GM19043 (cell line): Measurements from ENCODE around the gene TTC28.
"Not testable (repeated sequence)": the region's sequence is repeated elsewhere in the genome, so short reads cannot be mapped to it uniquely, and the experiment has no call there.

Source experiments
- ATAC-seq: cut with Tn5 transposase; IDR thresholded peaks from one replicate; pipeline ENCODE4 v1.9.1; 2021; ENCODE audit warnings: low read depth; ENCODE audit not compliant: unreplicated experiment

Gene TTC28

DNA sequence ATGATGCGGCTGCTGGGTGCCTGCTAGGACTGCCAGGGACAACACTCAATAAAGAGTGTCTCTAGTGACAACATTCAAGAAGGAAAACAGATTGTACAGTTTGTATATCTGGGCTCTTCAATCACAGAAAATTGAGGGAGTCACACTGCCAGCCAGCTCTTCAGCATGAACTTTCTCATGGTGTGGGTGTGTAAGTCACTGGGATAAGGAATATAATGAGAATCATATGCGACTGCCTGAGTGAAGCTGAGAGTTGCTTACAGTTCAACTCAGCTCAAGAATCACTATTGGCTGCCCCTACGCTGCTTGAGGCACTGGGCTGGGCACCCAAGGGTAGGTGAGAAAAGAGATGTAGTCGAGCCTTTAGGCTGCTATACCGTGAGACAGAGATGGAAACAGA, 432.5 kb downstream of the TTC28 start:
- no peak for ATAC-seq

DNA sequence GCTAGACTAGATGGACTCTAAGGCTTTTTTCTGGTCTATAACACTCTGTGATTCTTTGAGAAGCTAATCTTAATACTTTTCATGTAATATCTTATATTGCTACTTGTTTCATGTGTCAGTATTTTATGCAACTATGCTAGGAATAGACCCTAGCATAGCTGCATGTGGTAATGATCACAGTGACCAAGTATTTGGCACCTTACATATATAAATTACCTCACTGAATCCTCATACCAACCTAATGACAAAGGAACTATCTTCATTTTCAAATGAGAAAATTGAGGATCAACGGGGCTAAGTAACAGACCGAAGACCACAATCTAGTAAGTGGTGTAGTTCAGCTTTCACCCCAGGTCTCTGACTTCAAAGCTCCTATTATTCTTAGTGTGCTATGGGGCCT, 433.2 kb downstream of the TTC28 start:
- no peak for ATAC-seq

DNA sequence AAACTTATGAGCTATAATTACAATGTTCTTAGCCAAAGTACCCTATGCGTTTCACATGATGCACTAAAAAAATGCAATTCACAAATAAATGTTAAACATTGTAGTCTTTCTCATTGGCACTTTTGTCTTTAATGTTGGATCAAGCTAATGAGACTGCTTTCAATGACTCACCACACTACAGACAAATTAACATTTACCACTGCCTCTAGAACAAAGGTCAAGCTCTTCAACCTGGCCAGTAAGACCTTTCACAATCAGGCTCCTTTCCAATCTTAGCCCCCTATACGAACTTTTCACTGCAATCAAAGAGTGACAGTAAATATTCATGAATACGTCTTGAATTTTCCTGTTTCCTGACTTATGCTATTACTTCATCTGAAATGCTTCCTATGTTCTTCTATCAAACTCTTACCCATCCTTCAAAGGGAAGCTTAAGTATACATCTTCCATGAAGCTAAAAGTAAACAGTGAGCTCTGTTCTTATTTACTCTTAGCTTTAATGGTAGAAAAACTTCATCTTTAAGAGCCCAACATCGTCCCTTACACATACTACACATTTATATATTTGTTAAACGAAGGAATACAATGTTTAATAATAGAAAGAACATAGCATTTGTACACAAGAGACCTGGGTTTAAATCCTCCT, 433.9 kb downstream of the TTC28 start:
- ATAC-seq, result no peak

DNA sequence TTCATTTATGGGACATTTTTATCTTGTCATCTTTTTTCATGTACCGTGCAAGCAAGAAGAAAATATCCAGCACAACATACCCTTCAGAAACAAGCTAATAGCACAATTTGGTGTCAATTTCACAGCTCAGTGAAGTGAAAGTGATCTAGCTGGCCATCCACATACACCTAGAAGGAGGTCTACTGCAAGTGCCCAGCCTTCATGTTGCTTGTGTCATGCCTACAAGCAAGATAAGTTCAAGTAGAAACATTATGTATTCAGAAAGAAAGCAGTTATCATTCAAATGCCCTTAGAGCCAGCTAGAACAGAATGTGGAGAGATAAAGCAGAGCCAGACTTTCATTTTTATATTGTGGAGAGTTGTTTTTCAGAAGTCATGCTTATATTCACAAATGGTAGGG, 434.9 kb downstream of the TTC28 start:
- no peak for ATAC-seq

DNA sequence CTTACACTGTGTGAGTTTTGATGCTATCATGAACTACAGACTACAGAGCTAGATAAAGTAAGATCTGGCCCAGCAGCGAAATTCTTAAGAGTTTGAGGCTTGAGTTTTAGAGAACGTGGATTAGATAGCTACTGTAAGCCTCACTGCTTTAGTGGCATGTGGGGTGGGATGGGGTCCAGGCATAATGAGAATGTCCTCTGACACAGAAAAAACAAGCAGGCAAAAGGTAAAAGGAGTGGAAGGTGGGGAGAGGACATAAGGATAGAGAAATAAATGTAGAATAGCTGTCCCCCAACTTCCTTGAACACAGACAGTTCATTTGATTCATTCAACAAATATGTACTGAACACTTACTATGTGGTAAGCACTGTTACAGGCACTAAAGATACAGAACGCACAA, 436.1 kb downstream of the TTC28 start:
- no peak for ATAC-seq

DNA sequence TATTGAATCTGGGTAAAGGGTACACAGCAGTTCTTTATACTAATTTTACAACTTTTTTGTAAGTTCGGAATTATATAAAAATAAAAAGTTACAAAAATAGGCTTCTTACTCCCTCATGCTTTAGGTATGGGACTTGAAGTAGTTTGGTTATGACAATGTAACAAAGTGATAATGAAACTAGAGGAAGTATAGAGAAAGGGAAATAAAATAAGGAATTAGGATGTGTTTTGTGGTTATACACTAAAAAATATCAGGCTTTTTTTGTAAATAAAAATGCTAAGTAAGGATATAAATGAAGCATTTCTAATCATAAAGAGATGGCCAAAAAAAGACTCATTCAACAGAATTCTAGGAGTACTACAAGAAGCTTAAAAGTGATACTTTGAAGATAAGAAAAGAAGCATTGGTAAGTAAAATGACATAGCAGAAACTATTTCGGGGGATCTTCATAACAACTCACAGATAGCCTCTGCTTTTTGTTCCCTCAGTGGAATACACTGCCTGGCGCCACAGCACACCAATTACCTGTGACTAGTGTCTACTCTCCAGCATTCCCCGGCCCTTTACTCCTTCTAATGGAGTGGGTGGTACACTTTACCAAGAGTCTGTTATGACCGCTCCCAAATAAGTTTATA, 437.9 kb downstream of the TTC28 start:
- no peak for ATAC-seq

DNA sequence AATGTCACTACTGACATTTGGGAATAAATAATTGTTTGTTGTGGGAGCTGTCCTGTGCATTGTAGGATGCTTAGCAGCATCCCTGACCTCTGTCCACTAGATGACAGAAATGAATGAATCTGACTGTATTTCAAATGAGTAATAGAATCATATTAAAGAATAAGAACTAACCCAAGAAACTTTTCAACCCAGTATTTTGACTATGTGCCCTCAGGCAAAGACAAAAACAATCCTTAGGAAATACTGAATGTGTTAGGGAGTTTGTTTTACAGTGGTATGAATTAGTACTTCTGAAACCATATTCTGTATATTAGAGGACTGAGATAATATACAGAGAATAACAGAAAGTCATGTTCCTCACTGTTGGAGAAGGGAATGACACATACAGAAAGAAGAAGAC, 439.7 kb downstream of the TTC28 start:
- no peak for ATAC-seq

DNA sequence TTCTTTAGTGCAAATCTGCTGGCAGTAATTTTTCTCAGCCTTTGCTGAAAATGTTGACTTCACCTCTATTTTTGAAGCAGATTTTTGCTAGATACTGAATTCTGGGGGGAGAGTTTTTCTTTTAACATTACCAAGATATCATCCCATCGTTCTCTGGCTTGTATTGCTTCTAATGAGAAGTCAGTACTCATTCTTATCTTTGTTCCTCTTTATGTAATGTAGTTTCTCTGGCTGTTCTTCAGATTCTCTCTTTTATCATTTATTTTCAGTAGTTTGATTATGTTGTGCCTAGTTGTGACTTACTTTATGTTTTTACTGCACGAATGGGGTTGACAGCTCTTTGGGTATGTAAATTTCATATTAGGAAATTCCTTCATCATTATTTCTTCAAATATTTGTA, 441.9 kb downstream of the TTC28 start:
- ATAC-seq, result no peak

DNA sequence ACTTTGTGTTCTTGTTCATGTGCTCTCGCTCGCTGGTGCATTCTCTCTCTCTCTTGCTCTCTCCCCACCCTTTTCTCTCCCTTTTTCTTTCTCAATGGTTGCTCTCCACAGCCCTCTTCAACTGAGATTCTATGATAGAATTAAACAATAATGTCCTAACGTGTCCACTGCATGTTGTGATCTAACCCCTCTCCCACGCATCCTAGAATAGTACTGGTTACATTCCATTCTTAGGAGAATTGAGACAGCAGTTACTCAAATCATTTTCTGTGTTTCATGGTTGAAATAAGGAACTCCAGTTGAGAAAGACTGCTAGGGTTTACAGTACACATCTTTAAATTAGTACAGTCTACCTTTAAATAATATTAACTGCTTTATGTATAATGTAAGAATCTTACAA, 442.5 kb downstream of the TTC28 start:
- no peak for ATAC-seq

DNA sequence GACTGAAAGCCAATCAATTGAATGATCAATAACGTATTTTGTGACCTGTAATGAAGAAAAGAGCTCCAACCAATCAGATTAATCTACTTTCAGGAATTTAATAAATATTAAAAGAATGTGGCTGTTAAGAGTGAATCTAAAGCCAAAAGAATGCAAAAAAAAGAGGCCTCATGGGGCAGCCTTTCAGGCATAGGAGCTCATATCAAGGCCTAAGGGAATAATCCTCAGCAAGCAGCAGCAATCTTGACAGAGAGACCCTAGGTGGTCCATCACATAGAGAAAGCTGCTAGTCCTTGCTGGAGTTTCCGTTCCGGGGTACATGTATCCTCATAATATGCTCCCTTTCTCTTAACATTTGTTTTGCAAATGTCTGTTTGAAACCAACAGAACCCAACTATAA, 447.4 kb downstream of the TTC28 start:
- no peak for ATAC-seq

DNA sequence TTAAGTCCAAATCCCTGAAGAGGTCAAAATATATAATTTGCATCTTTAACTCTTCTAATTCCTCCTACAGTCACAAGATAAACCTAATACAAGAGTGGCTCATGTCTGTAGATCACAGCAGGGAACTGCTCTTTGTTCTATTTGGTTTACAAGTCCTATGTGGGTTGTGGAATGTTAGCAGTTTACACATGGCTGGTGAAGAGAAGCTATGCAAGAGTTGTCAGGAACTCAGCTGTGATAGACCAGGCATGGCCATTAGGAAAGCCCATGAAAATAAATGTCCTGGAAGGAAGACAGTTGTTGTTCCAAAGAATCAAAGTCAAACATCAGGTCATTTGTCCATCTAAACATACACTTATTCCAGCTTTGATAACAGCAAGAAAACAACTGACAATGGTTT, 448.2 kb downstream of the TTC28 start:
- ATAC-seq, result no peak

DNA sequence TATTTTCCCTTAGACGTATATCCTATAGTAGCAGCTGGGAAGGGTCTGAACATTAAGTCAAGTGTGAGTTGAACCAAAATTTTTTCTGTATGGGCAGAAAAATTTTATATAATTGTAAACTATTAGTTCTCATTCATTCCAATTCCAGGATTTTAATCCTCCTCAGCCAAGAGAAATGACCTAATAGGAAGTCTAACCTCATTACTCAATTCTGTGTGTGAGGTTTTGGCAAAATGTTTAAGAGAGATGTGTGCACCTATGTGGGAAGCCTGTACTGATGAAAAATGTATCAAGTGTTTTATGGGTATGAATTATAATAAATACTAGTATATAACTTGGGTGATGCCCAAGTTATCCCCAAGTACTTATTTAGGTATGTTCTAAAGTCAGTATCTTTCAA, 449.0 kb downstream of the TTC28 start:
- no peak for ATAC-seq

DNA sequence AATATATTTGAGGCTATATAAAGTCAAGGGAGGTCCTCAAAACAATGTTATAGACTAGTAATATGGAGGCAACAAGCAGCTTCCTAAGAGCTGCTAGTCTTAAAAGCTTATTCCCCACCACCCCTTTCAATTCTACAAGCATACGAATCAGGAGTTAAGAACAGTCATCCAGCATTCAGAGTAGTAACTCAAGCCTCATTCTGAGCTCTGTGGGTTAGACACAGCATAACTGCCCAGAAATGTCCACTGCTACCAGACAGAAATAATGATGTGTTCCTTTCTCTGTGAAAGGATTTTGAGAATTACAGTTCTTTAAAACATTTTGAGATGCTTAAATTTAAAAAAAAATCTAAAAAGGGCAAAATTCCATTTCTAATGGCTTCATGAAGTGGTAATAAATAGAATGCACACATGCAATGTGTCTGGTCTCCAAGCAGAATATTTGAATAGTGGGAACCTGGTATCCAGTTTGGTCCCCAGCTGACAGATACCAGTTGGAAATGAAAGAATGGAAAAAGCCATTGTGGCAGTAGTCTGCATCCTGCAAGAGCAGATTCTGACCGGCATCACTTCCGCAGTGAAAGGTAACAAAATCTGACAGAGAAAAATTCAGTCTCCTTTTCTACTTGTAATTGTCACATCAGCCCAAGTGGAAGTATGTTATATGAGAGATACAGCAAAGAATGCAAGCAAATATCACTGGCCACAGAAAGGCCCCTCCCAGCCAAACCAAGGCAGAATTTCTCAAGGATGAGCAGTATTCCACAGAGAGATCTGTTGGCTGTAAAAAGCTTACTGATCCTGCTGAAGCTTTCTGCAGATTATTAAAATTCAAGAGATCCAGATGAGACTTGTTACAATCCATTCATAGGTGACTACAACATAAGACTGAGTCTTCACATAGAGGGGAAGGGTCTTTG, 449.8 kb downstream of the TTC28 start:
- no peak for ATAC-seq

DNA sequence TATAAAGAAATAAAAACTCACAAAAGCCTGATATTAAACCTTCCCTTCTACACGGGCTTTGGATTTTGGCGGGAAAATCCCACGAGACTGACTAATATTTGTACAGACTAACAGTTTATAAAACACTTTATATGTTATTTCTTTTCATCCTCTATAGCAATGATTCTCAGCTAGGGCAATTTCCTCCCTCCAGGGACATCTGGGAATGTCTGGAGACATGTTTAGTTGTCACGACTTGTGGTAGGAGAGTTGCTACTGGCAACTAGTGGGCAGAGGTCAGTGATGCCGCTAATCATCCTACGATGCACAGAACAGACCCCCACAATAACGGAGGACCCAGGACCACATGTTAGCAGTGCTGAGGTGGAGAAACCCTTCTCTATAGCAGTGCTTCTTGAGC, 455.8 kb downstream of the TTC28 start:
- no peak for ATAC-seq

DNA sequence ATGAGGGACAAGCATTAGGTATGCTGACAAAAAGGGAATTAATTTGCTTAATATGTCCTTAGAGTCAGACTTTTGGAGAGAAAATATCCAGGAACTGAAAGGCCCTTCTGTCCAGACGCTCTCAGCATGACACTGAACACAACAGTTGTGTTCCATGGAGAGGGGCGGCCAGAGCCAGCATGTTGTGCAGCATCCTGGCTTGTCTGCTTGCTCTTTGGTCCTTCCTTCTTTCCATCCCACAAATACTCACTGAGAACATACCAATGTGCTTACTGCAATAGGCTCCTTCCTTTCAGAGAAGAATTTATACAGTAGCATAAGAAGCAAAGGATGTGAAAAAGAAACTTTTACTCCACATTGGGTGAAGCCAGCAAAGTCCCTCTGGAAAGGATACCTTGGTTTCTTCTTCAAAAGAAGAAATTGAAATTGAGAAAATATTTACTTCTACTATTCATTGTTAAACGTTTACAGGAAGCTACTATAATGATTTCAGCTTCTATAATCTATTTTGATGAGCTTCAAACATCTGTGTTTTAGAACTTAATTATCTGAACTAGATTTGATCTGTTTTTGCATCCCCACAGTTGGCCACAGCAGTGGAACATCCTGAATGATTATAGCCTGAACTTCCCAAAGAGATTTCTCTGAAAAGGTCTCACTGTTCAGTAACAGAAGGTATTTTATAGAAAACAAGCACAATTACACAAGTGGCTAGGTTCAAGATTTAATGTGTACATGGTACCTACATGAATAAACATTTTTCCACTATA, 456.5 kb downstream of the TTC28 start:
- no peak for ATAC-seq

DNA sequence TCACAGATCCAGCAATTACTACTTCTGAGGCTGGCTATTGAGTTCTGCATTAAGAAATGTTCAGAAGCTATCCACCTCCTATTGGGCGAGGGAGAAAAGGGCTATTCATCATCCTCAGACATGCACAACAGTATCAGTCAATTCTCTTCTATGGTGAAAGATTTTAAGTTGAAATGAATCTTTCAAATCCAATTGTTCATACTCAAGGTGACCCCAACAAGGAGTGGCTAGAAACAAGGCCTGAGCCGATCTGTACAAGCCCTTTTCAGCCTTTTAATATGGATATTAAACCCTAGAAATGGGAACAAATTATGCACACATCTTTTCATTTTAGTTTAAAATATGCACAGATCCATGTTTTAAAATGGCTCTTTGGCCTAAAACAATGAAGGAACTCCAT, 457.1 kb downstream of the TTC28 start:
- ATAC-seq, result no peak

DNA sequence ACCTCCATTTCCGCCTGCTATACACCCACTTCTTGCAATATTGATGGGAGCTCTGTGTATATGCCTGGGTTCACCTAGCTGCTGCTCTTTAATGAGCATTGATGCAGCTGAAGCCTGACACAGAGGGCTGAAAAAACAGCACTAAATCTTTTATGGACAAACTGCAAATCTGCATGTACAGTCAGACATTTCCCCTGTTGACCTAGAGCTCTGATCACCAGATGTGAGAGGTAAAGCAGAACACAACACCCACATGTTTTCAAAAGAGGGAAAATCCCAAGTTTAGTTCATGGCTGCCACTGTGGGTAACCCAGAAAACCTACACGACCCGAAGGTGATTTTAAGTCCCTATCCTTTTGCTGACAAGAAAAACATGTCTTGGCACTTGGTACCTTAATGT, 457.6 kb downstream of the TTC28 start:
- ATAC-seq, result no peak

DNA sequence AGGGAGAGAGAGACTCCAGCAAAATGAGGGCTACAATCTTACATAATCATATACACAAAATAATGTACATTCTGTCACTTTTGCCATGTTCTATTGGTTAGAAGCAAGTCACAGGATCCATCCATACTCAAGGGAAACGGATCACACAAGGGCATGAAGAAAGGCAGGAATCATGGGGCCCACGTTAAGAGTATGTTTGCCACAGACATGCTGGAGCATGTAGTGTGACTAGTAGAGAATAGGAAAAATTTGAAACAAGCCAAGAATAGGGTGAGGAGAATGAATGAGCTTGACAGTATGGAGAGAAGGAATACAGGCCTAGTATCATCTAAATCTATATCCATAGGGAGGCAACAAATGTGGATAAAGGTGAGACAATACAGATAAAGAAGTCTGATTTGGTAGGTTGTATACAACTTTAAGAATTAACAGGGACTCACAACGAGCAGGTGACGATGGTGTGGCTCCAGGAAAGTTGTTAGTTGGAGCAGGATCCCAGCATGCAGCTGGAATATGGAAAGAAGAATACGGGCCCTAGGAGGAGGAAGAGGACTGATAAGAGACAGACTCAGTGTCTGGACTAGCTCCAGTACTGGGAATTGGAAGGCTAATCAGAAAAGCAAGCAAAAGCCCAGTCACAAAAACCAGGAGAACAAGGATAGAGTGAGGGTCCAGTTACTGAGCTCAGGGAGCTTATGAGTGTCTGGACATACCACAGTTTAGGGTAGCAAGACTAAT, 458.8 kb downstream of the TTC28 start:
- no peak for ATAC-seq

DNA sequence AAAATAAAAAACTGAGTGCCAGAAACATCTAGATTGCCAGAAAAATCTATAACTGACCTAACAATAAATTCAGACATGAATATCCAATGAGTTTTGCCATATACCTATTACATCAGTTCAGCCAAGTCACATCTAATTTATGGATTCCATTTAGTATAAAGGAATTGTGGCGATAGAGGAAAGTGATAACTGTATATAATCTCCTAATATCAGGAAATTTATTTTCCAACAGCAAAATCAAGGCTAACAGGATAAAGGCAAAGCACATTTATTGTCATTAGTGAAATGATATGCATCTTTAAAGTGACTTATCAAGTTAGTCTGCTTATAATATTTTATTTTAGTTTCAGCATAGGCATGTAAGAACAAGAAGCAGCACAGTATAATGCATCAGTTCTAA, 462.4 kb downstream of the TTC28 start:
- no peak for ATAC-seq

DNA sequence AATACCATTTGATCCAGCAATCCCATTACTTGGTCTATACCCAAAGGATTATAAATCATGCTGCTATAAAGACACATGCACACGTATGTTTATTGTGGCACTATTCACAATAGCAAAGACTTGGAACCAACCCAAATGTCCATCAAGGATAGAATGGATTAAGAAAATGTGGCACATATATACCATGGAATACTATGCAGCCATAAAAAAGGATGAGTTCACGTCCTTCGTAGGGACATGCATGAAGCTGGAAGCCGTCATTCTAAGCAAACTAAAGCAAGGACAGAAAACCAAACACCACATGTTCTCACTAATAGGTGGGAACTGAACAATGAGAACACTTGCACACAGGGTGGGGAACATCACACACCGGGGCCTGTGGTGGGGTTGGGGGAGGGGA, 464.9 kb downstream of the TTC28 start:
- ATAC-seq, result not testable (repeated sequence)
